ENCODE measurements around the gene KCNN3. TPM values are rescaled to one million over a fixed set of nuclear protein-coding genes. Genes with fewer than 3 reads are reported as not detected.

The KCNN3 gene
- total RNA-seq, 1 experiment from 2014 or later: 0.26 TPM

- no peaks in the 10 kb centered on the region for H3F3A ChIP-seq (ENCODE audit: low read length, unreplicated experiment)
- H3K4me1 ChIP-seq (ENCODE audit: insufficient read depth, low read length): no peaks in the 10 kb centered on the region
- intact Hi-C loops (cut with micrococcal nuclease): no loop called here
- no peak overlapping the region for H3K9ac ChIP-seq (ENCODE audit: low read length)
- TF ChIP-seq EZH2 (IDR thresholded peaks at IDR 0.05; ENCODE audit: low read length, unreplicated experiment) (no peak), CTCF (conservative IDR thresholded peaks at IDR 0.05; ENCODE audit: low read depth, low read length) (no peak), EZH2phosphoT487 (IDR thresholded peaks at IDR 0.05; ENCODE audit: borderline replicate concordance, low read length) (no peak)
- ChIA-PET CTCF (no interaction called here), POLR2A (ENCODE audit: unreplicated experiment) (no interaction called here)
- H3K27ac ChIP-seq (ENCODE audit: low read length): no peak overlapping the region
- no peak for ATAC-seq
- H3K4me3 ChIP-seq (ENCODE audit: low read length): no peak overlapping the region
- BruUV-seq (replicated peaks): no TSS peak
- H3K4me2 ChIP-seq (ENCODE audit: low read length): no peak overlapping the region
- peaks cover 27% of the 10 kb centered on the region for H3K27me3 ChIP-seq (ENCODE audit: low read length)
- H3K9me3 ChIP-seq (ENCODE audit: low read length): no peaks in the 10 kb centered on the region
- no peaks in the 10 kb centered on the region for H3K79me2 ChIP-seq (ENCODE audit: low read length)
- no peaks in the 10 kb centered on the region for H3K36me3 ChIP-seq (ENCODE audit: low read depth, low read length)
- H2AFZ ChIP-seq (ENCODE audit: low read length): no peak overlapping the region
- H3K9me2 ChIP-seq (replicated peaks; ENCODE audit: low read length): no peaks in the 10 kb centered on the region
- H4K20me1 ChIP-seq (ENCODE audit: low read length): no peaks in the 10 kb centered on the region
- no peak for DNase-seq
Measured at GRCh38 chr1:154821083-154821482, 49.0 kb downstream of the KCNN3 start.

- intact Hi-C loops (cut with micrococcal nuclease): no loop called here
- no peak for TF ChIP-seq EZH2phosphoT487 (IDR thresholded peaks at IDR 0.05; ENCODE audit: borderline replicate concordance, low read length)
- TF ChIP-seq CTCF (conservative IDR thresholded peaks at IDR 0.05; ENCODE audit: low read depth, low read length): no peak
- no peak for TF ChIP-seq EZH2 (IDR thresholded peaks at IDR 0.05; ENCODE audit: low read length, unreplicated experiment)
- H3K4me3 ChIP-seq (ENCODE audit: low read length): no peak overlapping the region
- H3K9me2 ChIP-seq (replicated peaks; ENCODE audit: low read length): no peaks in the 10 kb centered on the region
- H3K36me3 ChIP-seq (ENCODE audit: low read depth, low read length): no peaks in the 10 kb centered on the region
- H3K79me2 ChIP-seq (ENCODE audit: low read length): no peaks in the 10 kb centered on the region
- no TSS peak for BruUV-seq (replicated peaks)
- H3K9me3 ChIP-seq (ENCODE audit: low read length): no peaks in the 10 kb centered on the region
- H3K27me3 ChIP-seq (ENCODE audit: low read length): peaks cover 30% of the 10 kb centered on the region
- H3K4me2 ChIP-seq (ENCODE audit: low read length): no peak overlapping the region
- ChIA-PET POLR2A (ENCODE audit: unreplicated experiment) (no interaction called here), CTCF (no interaction called here)
- no peak for DNase-seq
- no peaks in the 10 kb centered on the region for H4K20me1 ChIP-seq (ENCODE audit: low read length)
- no peaks in the 10 kb centered on the region for H3F3A ChIP-seq (ENCODE audit: low read length, unreplicated experiment)
- H3K4me1 ChIP-seq (ENCODE audit: insufficient read depth, low read length): no peaks in the 10 kb centered on the region
- ATAC-seq: no peak
- no peak overlapping the region for H3K9ac ChIP-seq (ENCODE audit: low read length)
- H3K27ac ChIP-seq (ENCODE audit: low read length): no peak overlapping the region
- no peak overlapping the region for H2AFZ ChIP-seq (ENCODE audit: low read length)
Measured at GRCh38 chr1:154820646-154821045, 49.4 kb downstream of the KCNN3 start.

GRCh38 chr1:154819628-154820590 is 50.2 kb downstream of the KCNN3 start:
- Histone ChIP-seq H3K4me2 (ENCODE audit: low read length) (no peak overlapping the region), H3K36me3 (ENCODE audit: low read depth, low read length) (no peaks in the 10 kb centered on the region), H3K27ac (ENCODE audit: low read length) (no peak overlapping the region), H3K4me3 (ENCODE audit: low read length) (no peak overlapping the region), H3K4me1 (ENCODE audit: insufficient read depth, low read length) (no peaks in the 10 kb centered on the region), H3F3A (ENCODE audit: low read length, unreplicated experiment) (no peaks in the 10 kb centered on the region), H3K9me3 (ENCODE audit: low read length) (no peaks in the 10 kb centered on the region), H3K79me2 (ENCODE audit: low read length) (no peaks in the 10 kb centered on the region), H3K27me3 (ENCODE audit: low read length) (peaks cover 37% of the 10 kb centered on the region), H3K9me2 (replicated peaks; ENCODE audit: low read length) (no peaks in the 10 kb centered on the region), H3K9ac (ENCODE audit: low read length) (no peak overlapping the region), H2AFZ (ENCODE audit: low read length) (no peak overlapping the region), H4K20me1 (ENCODE audit: low read length) (no peaks in the 10 kb centered on the region)
- DNase-seq (peak; percentile 48), ATAC-seq (peak; percentile 70)
- POLR2A ChIA-PET (ENCODE audit: unreplicated experiment): interaction anchor here (0.5 kb wide), 1 partner anchor 65 kb away, joined by 6 read pairs; no protein-coding TSS in a partner anchor
- CTCF ChIA-PET: interaction anchor here (0.6 kb wide), 1 partner anchor 9 kb away, joined by 3 read pairs; no protein-coding TSS in a partner anchor
- intact Hi-C loops (cut with micrococcal nuclease): no loop called here
- BruUV-seq (replicated peaks): no TSS peak
- TF ChIP-seq CTCF (conservative IDR thresholded peaks at IDR 0.05; ENCODE audit: low read depth, low read length): peak; percentile 66
- TF ChIP-seq EZH2phosphoT487 (IDR thresholded peaks at IDR 0.05; ENCODE audit: borderline replicate concordance, low read length): no peak
